Muscle of arm (tissue), 12 donors: ENCODE results near the gene MYO1F. TPM values are rescaled to one million over a fixed set of nuclear protein-coding genes. Genes with fewer than 3 reads are reported as not detected.

Experiments used
- polyA plus RNA-seq, 12 donors: library from polyadenylated mRNA; unstranded; fragments of 120-200 nt; gene quantifications; one replicate each; pipeline ENCODE4 v1.2.1, GENCODE V29; 2013; ENCODE audit not compliant: insufficient read length in 12 of 12

MYO1F gene
- polyA plus RNA-seq, 12 donors: 2.8 to 19.6 (median 3.8) TPM; not detected in 1

Other genes starting within 250 kb of the MYO1F start
- 10 to 100 TPM in 5 of 12 donors, 1 to 10 TPM in 6, not detected in 1; 6.2 to 18.5 (median 7.7) TPM for gene KANK3, start 234.2 kb downstream of the MYO1F start, polyA plus RNA-seq
- 1 to 10 TPM in 9 of 12 donors, under 1 TPM in 1, not detected in 2; 0.76 to 4.6 (median 1.8) TPM for gene ANGPTL4, start 213.3 kb downstream of the MYO1F start, polyA plus RNA-seq
- gene RAB11B, start 187.1 kb downstream of the MYO1F start, polyA plus RNA-seq: 100 to 1,000 TPM in 2 of 12 donors, 10 to 100 TPM in 9, not detected in 1; 53.9 to 120 (median 60.8) TPM
- gene MARCHF2, start 164.1 kb downstream of the MYO1F start, polyA plus RNA-seq: 10 to 100 TPM in 11 of 12 donors, not detected in 1; 10.6 to 15.2 (median 12.9) TPM
- 100 to 1,000 TPM in 11 of 12 donors, not detected in 1; 173 to 360 (median 195) TPM for gene HNRNPM, start 132.5 kb downstream of the MYO1F start, polyA plus RNA-seq
- 1 to 10 TPM in 8 of 12 donors, under 1 TPM in 2, not detected in 2; 0.59 to 9.8 (median 1.4) TPM for gene PRAM1, start 74.8 kb downstream of the MYO1F start, polyA plus RNA-seq
- 10 to 100 TPM in 11 of 12 donors, not detected in 1; 10.5 to 25.4 (median 12.6) TPM for gene ZNF414, start 63.3 kb downstream of the MYO1F start, polyA plus RNA-seq
- gene ADAMTS10, start 33.3 kb upstream of the MYO1F start, polyA plus RNA-seq: 10 to 100 TPM in 11 of 12 donors, not detected in 1; 16.4 to 64.6 (median 28.3) TPM
- gene NFILZ, start 53.2 kb upstream of the MYO1F start, polyA plus RNA-seq: not detected
- gene ACTL9, start 121.4 kb upstream of the MYO1F start, polyA plus RNA-seq: not detected
- not detected for gene OR2Z1, start 144.2 kb upstream of the MYO1F start, polyA plus RNA-seq